Naive thymus-derived CD8-positive, alpha-beta T cell (primary cell): ENCODE data around the gene ZNF783. TPM values are rescaled to one million over a fixed set of nuclear protein-coding genes. Genes with fewer than 3 reads are reported as not detected.
"Not testable (repeated sequence)": the region's sequence is repeated elsewhere in the genome, so short reads cannot be mapped to it uniquely, and the experiment has no call there.

Experiments used
- ATAC-seq, 2 donors: fragments of 150-1000 bp; cut with Tn5 transposase in 1 of 2; sonication (Bioruptor Pico), chemical (Tn5 transposase) in 1 of 2; 1 replicate in 1 of 2; 2 replicates in 1 of 2; pipeline ENCODE4 v1.10.0; 2021; ENCODE audit warnings: mild to moderate bottlenecking in 2 of 2, moderate library complexity in 2 of 2
- POLR2A ChIA-PET: fragments of 350-600 bp; sonication (Branson Sonifier 250); formaldehyde crosslinking; loops from one replicate; lab custom pipeline; 2021; ENCODE audit warnings: antibody characterized with exemption; lab: Charles Lee
- DNase-seq, 10 donors: peaks; one replicate each; pipeline versions ENCODE4 v3.0.0 to v3.0.0-alpha.2; 2020 to 2022
- H3K27ac Mint-ChIP-seq, 10 donors: one replicate each; pipeline ENCODE4 v1.8.0; 2020 to 2022; ENCODE audit warnings: mild to moderate bottlenecking in 10 of 10, mixed read lengths in 10 of 10, moderate library complexity in 4 of 10, inconsistent platforms in 1 of 10
- H3K27me3 Mint-ChIP-seq, 5 donors: one replicate each; pipeline ENCODE4 v1.8.0; 2021 to 2022; ENCODE audit warnings: mixed read lengths in 5 of 5
- H3K36me3 Mint-ChIP-seq, 3 donors: one replicate each; pipeline ENCODE4 v1.8.0; 2020 to 2022; ENCODE audit warnings: mixed read lengths in 3 of 3, mild to moderate bottlenecking in 2 of 3, inconsistent platforms in 1 of 3
- H3K4me1 Mint-ChIP-seq, 4 donors: one replicate each; pipeline ENCODE4 v1.8.0; 2021 to 2022; ENCODE audit warnings: mixed read lengths in 4 of 4
- H3K4me3 Mint-ChIP-seq, 10 donors: one replicate each; pipeline ENCODE4 v1.8.0; 2020 to 2022; ENCODE audit warnings: mild to moderate bottlenecking in 10 of 10, mixed read lengths in 10 of 10, moderate library complexity in 6 of 10, inconsistent platforms in 1 of 10
- H3K9me3 Mint-ChIP-seq, 9 donors: one replicate each; pipeline ENCODE4 v1.8.0; 2020 to 2022; ENCODE audit warnings: mixed read lengths in 9 of 9, mild to moderate bottlenecking in 3 of 9, inconsistent platforms in 1 of 9, moderate library complexity in 1 of 9
- polyA plus RNA-seq, 3 donors: library from polyadenylated mRNA; unstranded; fragments of 300-500 nt; fragmentation: Illumina TruSeq; gene quantifications; one replicate each; pipeline ENCODE4 v1.2.3, GENCODE V29; 2021
- total RNA-seq, 8 experiments: library from RNA in 2 of 8; stranded (reverse) in 2 of 8; gene quantifications; one replicate each; pipeline ENCODE4 v1.2.3 and lab custom pipeline; 2021 to 2026

Gene ZNF783
- total and polyA plus RNA-seq, 5 experiments from 2014 or later = 3.6 to 46.0 (median 9.0) TPM

DNA sequence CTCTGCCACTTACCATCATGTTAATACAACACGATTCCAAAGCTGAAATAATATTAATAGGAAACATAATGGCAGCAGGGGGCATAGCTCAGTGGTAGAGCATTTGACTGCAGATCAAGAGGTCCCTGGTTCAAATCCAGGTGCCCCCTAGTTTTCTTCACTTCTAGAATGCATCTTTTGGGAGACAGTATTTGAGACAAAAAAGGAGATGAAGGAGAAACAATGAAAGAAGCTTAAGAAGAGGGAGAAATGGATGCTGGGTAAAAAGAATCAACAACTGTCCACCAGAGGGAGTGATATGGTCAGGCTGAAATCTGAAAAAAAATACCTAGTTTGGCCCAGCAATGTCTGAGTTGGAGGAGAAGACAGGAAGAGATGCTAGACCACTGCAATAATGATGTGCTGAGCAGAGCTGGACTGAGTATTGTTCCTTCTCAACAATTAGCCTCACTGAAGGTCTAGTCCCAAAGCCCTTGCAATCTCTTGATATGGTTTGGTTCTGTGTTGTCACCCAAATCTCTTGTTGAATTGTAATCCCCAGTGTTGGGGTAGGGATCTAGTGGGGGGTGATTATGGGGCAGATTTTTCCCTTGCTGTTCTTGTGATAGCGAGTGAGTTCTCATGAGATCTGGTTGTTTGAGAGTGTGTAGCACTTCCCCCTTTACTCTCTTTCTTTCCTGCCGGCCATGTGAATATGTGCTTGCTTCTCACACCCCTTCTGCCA is 48.3 kb downstream of the ZNF783 start:
- Mint-ChIP-seq H3K4me1 (peaks cover 2 to 7% (median 4%) of the 10 kb centered on the region in 4 donors), H3K27me3 (peaks cover 0 to 4% (median 0%) of the 10 kb centered on the region in 5 donors), H3K9me3 (no peaks in the 10 kb centered on the region), H3K27ac (peak overlapping the region in 7 of 10 donors; percentile 2 to 61 (median 28)), H3K36me3 (no peaks in the 10 kb centered on the region), H3K4me3 (no peak overlapping the region)
- POLR2A ChIA-PET = interaction anchor here (1.0 to 1.1 kb wide), 2 partner anchors 25 to 49 kb away, joined by 3 read pairs; partner anchors contain the start of gene ZNF783
- ATAC-seq (peak; percentile 46), DNase-seq (peak in 5 of 10 donors; percentile 6 to 35 (median 21))

DNA sequence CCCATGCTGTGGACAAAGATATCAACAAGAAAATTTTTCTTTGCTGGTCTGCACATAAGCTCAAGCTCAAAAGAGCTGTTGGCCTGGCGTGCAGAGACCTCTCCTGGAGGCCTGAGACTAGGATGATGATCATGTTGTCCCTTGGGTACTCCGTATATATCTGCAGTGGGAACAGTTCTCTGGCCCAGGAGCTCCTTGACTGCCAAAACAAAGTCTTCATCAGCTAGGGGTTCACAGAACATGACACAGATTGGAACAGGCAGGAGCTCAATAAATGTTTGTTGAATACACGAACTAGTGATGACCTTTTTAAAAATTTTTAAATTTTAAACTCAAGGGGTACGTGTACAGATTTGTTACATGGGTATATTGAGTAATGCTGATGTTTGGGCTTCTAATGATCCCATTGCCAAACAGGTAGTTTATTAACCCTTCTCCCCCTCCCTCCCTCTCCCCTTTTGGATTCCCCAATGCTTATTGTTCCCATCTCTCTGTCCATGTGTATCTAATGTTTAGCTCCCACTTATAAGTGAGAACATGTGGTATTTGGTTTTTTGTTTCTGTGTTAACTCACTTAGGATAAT is 49.1 kb downstream of the ZNF783 start:
- POLR2A ChIA-PET = interaction anchor here (1.0 kb wide), 1 partner anchor 26 kb away, joined by 3 read pairs; no protein-coding TSS in a partner anchor
- ATAC-seq (no peak), DNase-seq (no peak)
- H3K27ac Mint-ChIP-seq = no peak overlapping the region
- H3K27me3 Mint-ChIP-seq = peaks cover 0 to 3% (median 0%) of the 10 kb centered on the region in 5 donors
- no peaks in the 10 kb centered on the region for H3K36me3 Mint-ChIP-seq
- no peaks in the 10 kb centered on the region for H3K9me3 Mint-ChIP-seq
- H3K4me1 Mint-ChIP-seq = peaks cover 2 to 7% (median 4%) of the 10 kb centered on the region in 4 donors
- no peak overlapping the region for H3K4me3 Mint-ChIP-seq

DNA sequence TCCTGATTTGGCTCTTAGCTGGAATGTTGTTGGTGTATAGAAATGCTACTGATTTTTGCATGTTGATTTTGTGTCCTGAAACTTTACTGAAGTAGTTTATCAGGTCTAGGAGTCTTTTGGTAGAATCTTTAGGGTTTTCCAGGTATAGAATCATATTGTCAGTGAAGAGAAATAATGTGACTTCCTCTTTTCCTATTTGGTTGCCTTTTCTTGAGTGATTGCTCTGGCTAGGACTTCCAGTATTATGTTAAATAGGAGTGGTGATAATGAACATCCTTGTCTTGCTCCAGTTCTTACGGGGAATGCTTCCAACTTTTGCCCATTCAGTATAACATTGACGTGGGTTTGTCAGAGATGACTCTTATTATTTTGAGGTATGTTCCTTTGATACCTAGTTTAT is 52.0 kb downstream of the ZNF783 start:
- no peak for DNase-seq
- Mint-ChIP-seq H3K4me1 (peaks cover 2 to 7% (median 6%) of the 10 kb centered on the region in 4 donors), H3K27me3 (peaks cover 0 to 13% (median 3%) of the 10 kb centered on the region in 5 donors), H3K9me3 (peaks cover 0 to 3% (median 0%) of the 10 kb centered on the region in 9 donors), H3K27ac (no peak overlapping the region), H3K4me3 (no peak overlapping the region), H3K36me3 (no peaks in the 10 kb centered on the region)
- ATAC-seq = no peak
- POLR2A ChIA-PET = no interaction called here

DNA sequence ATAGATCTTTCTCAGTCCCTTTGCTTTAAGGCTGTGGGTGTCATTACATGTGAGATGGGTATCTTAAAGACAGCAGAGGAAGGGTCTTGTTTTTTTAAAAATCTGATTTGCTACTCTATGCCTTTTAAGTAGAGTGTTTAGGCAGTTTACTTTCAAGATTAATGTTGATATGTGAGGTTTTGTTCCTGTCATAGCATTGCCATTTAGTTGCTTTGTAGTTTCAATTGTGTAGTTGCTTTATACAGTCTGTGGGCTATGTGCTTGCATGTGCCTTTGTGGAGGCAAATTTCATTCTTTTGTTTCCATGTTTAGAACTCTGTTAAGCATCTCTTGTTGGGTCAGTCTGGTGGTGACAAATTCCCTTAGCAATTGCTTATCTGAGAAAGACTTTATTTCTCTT is 54.6 kb downstream of the ZNF783 start:
- peaks cover 0 to 1% (median 0%) of the 10 kb centered on the region in 3 donors for H3K36me3 Mint-ChIP-seq
- POLR2A ChIA-PET = no interaction called here
- ATAC-seq = no peak

DNA sequence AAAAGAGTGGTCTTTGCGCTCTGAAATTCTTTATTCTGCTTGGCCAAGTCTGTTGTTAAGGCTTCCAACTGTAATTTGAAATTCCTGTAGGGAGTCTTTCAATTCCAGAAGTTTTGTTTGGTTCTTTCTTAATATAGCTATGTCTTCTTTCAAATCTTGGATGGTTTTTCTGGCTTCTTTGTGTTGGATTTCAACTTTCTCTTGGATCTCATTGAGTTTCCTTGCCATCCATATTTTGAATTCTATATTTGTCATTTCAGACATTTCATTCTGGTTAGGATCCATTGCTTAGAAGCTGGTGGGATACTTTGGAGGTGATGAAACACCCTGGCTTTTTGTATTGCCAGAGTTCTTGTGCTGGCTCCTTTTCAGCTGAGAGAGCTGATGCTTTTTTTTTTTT is 55.5 kb downstream of the ZNF783 start:
- Mint-ChIP-seq H3K27me3 (peaks cover 2 to 30% (median 20%) of the 10 kb centered on the region in 5 donors), H3K4me3 (no peak overlapping the region), H3K27ac (no peak overlapping the region), H3K4me1 (peaks cover 5 to 11% (median 9%) of the 10 kb centered on the region in 4 donors), H3K9me3 (peaks cover 0 to 3% (median 0%) of the 10 kb centered on the region in 9 donors), H3K36me3 (peaks cover 0 to 6% (median 0%) of the 10 kb centered on the region in 3 donors)
- POLR2A ChIA-PET = no interaction called here
- DNase-seq (no peak), ATAC-seq (no peak)

More for the DNA sequence above, 54.6 kb downstream of the ZNF783 start:
- no peak for DNase-seq
- Mint-ChIP-seq H3K9me3 (peaks cover 0 to 3% (median 0%) of the 10 kb centered on the region in 9 donors), H3K27ac (peak overlapping the region in 1 of 10 donors; percentile 36), H3K4me1 (peaks cover 0 to 2% (median 1%) of the 10 kb centered on the region in 4 donors), H3K4me3 (no peak overlapping the region), H3K27me3 (peaks cover 0 to 24% (median 18%) of the 10 kb centered on the region in 5 donors)

DNA sequence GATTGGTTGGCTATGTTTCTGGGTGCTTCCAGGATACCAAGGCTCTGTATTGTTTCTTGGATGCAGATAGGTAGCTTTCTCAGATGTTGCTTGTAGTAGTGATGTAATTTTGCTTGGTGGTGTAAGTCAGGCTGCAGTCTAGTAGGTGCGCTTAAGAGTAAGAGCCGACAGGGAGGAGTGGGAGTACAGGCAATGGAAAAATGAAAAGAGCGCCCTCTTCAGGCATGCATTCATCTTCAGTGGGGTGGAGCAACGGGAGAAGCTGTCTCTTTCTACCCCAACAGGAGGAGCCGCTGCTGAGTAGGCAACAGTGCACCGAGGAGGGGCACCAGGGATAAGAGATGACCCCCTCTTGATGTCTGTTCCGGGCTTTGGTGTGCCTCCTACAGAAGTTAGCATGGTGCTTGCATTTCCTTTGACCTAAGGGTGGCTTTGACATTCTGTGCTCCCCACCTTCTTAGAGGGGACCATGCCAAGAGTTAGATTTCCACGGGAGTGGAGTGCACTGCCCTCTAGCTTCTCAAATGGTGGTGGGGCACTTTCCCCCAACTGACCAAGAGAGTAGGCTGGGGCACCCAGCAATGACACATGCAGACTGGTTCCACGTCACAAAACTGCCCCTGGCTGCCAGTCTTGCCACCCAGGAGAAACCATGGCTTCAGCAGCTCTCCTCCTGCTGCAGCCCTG is 56.1 kb downstream of the ZNF783 start:
- peaks cover 0 to 3% (median 0%) of the 10 kb centered on the region in 9 donors for H3K9me3 Mint-ChIP-seq
- no peak for ATAC-seq
- peaks cover 0 to 6% (median 0%) of the 10 kb centered on the region in 3 donors for H3K36me3 Mint-ChIP-seq
- H3K27me3 Mint-ChIP-seq = peaks cover 2 to 30% (median 20%) of the 10 kb centered on the region in 5 donors
- peak in 2 of 10 donors; percentile 5 to 44 for DNase-seq
- POLR2A ChIA-PET = no interaction called here
- peaks cover 5 to 12% (median 10%) of the 10 kb centered on the region in 4 donors for H3K4me1 Mint-ChIP-seq
- no peak overlapping the region for H3K27ac Mint-ChIP-seq
- no peak overlapping the region for H3K4me3 Mint-ChIP-seq

DNA sequence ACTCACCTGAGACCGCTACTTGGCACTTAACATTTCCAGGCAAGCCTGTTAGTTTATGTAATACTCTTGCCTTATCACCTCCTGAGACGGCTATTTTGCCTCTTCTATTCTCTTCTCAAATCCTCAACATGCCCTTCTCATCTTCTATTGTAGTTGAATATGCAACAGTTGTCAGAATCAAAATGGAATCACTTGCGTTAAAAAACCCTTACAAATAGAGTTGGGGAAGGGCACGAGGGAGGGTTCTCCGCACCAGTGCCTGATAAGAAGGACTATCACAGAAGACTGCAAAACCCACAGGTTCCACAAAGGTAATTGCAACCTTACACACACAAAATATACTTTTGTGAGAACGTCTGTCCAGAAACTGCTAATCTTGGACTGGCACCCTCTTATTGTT is 57.4 kb downstream of the ZNF783 start:
- H3K27ac Mint-ChIP-seq = no peak overlapping the region
- no peak overlapping the region for H3K4me3 Mint-ChIP-seq
- H3K4me1 Mint-ChIP-seq = peaks cover 5 to 12% (median 10%) of the 10 kb centered on the region in 4 donors
- POLR2A ChIA-PET = no interaction called here
- ATAC-seq = no peak
- peaks cover 2 to 30% (median 20%) of the 10 kb centered on the region in 5 donors for H3K27me3 Mint-ChIP-seq
- H3K36me3 Mint-ChIP-seq = peaks cover 0 to 6% (median 0%) of the 10 kb centered on the region in 3 donors
- DNase-seq = no peak
- H3K9me3 Mint-ChIP-seq = peaks cover 0 to 3% (median 0%) of the 10 kb centered on the region in 9 donors

DNA sequence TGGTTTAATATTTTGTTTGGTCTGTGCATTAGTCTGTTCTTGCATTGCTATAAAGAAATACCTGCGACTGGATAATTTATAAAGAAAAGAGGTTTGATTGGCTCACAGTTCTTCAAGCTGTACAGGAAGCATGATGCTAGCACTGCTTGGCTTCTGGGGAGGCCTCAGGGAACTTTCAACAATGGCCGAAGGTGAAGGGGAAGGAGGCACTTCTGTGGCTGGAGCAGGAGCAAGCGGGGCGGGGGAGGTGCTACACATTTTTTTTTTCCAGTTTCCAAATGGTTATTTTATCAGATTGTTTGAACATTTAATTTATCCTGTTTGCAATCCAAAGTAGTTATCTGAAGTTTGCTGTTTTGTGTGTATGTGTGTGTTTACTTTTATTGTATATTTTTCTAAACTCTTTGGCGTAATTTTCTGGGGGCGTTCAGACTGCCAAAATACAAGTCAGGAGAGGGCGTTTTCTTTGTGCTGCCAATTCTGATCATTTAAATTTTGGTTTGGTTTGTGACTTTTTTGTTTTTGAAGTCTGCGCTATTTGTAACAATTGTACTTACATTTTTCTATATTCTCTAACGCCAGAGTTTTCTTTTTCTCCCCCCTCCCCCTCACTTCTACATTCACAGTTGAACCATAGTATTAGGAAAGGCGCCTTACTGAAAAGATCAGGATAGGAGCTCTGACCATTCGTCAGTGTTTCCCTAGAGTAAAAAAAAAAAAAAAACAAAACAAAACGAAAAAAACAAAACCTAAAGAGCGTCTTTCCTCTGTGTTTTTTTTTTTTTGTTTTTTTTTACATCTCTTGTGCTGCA is 58.5 kb downstream of the ZNF783 start:
- H3K9me3 Mint-ChIP-seq = peaks cover 0 to 3% (median 0%) of the 10 kb centered on the region in 9 donors
- H3K27me3 Mint-ChIP-seq = peaks cover 2 to 30% (median 20%) of the 10 kb centered on the region in 5 donors
- H3K4me3 Mint-ChIP-seq = no peak overlapping the region
- peaks cover 5 to 12% (median 11%) of the 10 kb centered on the region in 4 donors for H3K4me1 Mint-ChIP-seq
- H3K36me3 Mint-ChIP-seq = peaks cover 0 to 6% (median 0%) of the 10 kb centered on the region in 3 donors
- POLR2A ChIA-PET = no interaction called here
- ATAC-seq (no peak), DNase-seq (no peak)
- H3K27ac Mint-ChIP-seq = no peak overlapping the region

DNA sequence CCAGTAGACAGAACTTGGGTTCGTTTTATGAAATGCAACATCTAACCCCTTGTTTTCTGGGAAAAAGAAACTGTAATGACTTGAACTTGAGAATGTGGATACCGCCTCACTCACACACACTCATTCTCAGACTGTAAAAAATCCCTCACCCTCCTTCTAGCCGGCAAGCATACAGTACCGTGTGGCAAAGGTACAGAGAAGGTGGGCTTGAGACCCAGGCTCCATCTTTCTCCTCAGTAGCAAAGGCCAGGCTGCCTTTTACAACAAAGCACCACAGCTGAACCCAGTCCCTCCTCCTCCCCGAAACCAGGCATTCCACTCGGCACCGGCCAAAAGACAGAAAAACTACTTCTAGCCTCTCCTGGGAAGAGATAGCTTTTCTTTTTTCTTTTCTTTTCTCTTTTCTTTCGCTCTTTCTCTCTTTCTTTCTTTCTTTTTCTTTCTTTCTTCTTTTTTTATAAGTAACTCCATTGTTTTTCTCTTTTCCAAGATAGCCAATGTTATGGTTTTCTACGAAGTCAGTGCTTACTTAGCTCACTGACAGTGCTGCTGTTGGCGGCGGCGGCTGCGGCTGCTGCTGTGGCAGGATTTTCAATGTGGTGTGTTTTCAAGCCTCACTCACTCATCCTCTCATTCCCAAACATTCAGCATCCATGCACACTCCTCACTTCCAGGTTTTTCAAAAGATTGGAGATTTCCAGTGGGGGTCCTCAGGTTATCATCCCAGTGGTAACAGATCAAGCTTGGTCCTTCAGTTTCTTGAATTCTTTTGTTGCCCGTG is 59.3 kb downstream of the ZNF783 start:
- H3K9me3 Mint-ChIP-seq, ATAC-seq, POLR2A ChIA-PET, H3K36me3 Mint-ChIP-seq, DNase-seq: not testable (repeated sequence)
- Mint-ChIP-seq H3K27me3 (peaks cover 2 to 30% (median 20%) of the 10 kb centered on the region in 5 donors), H3K27ac (peak overlapping the region in 4 of 10 donors; percentile 38 to 87 (median 67)), H3K4me3 (peak overlapping the region in 5 of 10 donors; percentile 48 to 79 (median 52)), H3K4me1 (peaks cover 5 to 14% (median 12%) of the 10 kb centered on the region in 4 donors)

DNA sequence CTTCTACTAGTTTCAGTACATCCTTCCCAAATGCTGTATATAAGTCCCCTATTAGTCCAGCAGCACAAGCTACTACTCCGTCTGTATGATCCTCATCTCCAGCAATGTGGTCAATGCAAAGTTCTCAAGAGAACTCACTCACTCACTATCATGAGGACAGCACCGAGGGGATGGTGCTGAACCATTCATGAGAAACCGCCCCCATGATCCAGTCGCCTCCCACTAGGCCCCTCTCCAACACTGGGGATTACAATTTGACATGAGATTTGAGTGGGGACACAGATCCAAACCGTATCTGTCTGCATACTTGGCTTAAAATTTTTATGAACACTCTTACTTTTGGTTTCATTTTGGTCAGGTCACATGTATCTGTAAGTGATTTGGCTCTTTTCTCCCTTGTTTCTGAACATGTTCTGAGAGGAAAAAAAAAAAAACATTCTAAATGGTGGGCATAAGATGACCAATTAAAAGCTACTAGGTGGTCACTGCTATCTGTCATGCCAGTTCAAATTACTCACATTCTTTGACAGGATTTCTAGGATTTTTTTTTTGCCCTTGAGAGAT is 60.1 kb downstream of the ZNF783 start:
- Mint-ChIP-seq H3K4me1 (peaks cover 5 to 14% (median 12%) of the 10 kb centered on the region in 4 donors), H3K27ac (peak overlapping the region in 4 of 10 donors; percentile 63 to 87 (median 70)), H3K4me3 (peak overlapping the region; percentile 9 to 79 (median 51)), H3K27me3 (peaks cover 2 to 30% (median 14%) of the 10 kb centered on the region in 5 donors), H3K36me3 (peaks cover 0 to 6% (median 0%) of the 10 kb centered on the region in 3 donors), H3K9me3 (peaks cover 0 to 1% (median 0%) of the 10 kb centered on the region in 9 donors)
- DNase-seq (no peak), ATAC-seq (no peak)
- POLR2A ChIA-PET = no interaction called here

DNA sequence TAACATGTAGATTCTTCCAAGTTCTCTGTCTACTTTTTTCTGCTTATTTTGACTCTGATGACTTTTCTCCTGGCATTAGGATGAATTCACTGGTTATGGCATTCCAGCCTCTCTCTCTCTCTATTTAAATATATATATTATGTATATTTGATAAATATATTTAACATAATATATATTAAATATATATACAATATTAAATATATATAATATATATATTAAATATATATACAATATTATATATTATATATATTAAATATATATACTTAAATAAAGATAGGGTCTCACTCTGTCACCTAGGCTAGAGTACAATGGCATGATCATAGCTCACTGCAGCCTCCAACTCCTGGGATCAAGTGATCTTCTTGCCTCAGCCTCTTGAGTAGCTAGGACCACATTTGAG is 60.7 kb downstream of the ZNF783 start:
- DNase-seq (no peak), ATAC-seq (no peak)
- POLR2A ChIA-PET = no interaction called here
- peaks cover 5 to 14% (median 12%) of the 10 kb centered on the region in 4 donors for H3K4me1 Mint-ChIP-seq
- peaks cover 0 to 6% (median 0%) of the 10 kb centered on the region in 3 donors for H3K36me3 Mint-ChIP-seq
- no peak overlapping the region for H3K27ac Mint-ChIP-seq
- peaks cover 2 to 30% (median 11%) of the 10 kb centered on the region in 5 donors for H3K27me3 Mint-ChIP-seq
- no peaks in the 10 kb centered on the region for H3K9me3 Mint-ChIP-seq
- peak overlapping the region in 2 of 10 donors; percentile 13 to 49 for H3K4me3 Mint-ChIP-seq
